ENCODE measurements around the gene PDLIM1.
"Not testable (repeated sequence)": the region's sequence is repeated elsewhere in the genome, so short reads cannot be mapped to it uniquely, and the experiment has no call there.

The PDLIM1 gene

GRCh38 chr10:95240096-95240495 is 50.7 kb downstream of the PDLIM1 start:
- DNase-seq (ENCODE audit: low read depth), result not testable (repeated sequence)

- DNase-seq (ENCODE audit: low read depth), result no peak
Measured at GRCh38 chr10:95237376-95238170, 53.2 kb downstream of the PDLIM1 start.

- no peak for DNase-seq (ENCODE audit: low read depth)
Measured at GRCh38 chr10:95236068-95236903, 54.5 kb downstream of the PDLIM1 start.

GRCh38 chr10:95235676-95236067 is 55.1 kb downstream of the PDLIM1 start:
- DNase-seq (ENCODE audit: low read depth), result no peak

GRCh38 chr10:95234951-95235350 is 55.9 kb downstream of the PDLIM1 start:
- no peak for DNase-seq (ENCODE audit: low read depth)

GRCh38 chr10:95233377-95234034 is 57.3 kb downstream of the PDLIM1 start:
- DNase-seq (ENCODE audit: low read depth), result no peak

- DNase-seq (ENCODE audit: low read depth), result peak; percentile 11
Measured at GRCh38 chr10:95230677-95231586, 59.9 kb downstream of the PDLIM1 start.

GRCh38 chr10:95229724-95230627 is 60.8 kb downstream of the PDLIM1 start:
- DNase-seq (ENCODE audit: low read depth), result no peak

GRCh38 chr10:95228934-95229723 is 61.7 kb downstream of the PDLIM1 start:
- not testable (repeated sequence) for DNase-seq (ENCODE audit: low read depth)

- DNase-seq (ENCODE audit: low read depth), result no peak
Measured at GRCh38 chr10:95225136-95225535, 65.7 kb downstream of the PDLIM1 start.

- no peak for DNase-seq (ENCODE audit: low read depth)
Measured at GRCh38 chr10:95221124-95221523, 69.7 kb downstream of the PDLIM1 start.

GRCh38 chr10:95220539-95220938 is 70.3 kb downstream of the PDLIM1 start:
- DNase-seq (ENCODE audit: low read depth), result no peak

GRCh38 chr10:95217476-95217875 is 73.3 kb downstream of the PDLIM1 start:
- DNase-seq (ENCODE audit: low read depth), result no peak

GRCh38 chr10:95214793-95215192 is 76.0 kb downstream of the PDLIM1 start:
- no peak for DNase-seq (ENCODE audit: low read depth)

- DNase-seq (ENCODE audit: low read depth), result no peak
Measured at GRCh38 chr10:95214369-95214768, 76.4 kb downstream of the PDLIM1 start.

GRCh38 chr10:95211606-95212279 is 79.1 kb downstream of the PDLIM1 start:
- no peak for DNase-seq (ENCODE audit: low read depth)

- DNase-seq (ENCODE audit: low read depth), result no peak
Measured at GRCh38 chr10:95209509-95210127, 81.2 kb downstream of the PDLIM1 start.

- DNase-seq (ENCODE audit: low read depth), result no peak
Measured at GRCh38 chr10:95208702-95209391, 82.0 kb downstream of the PDLIM1 start.

Measured in activated T-helper 1 cell treated with Interleukin-2 at 50 U/mL for 16 hours (primary cell).